Mesodermal cell (in vitro differentiated cells): Measurements from ENCODE around the gene OR5K2.

Experiments
- H3K27ac ChIP-seq: 2 replicates; pipeline ENCODE4 v1.7.0; 2013; ENCODE audit warnings: mild to moderate bottlenecking, low read depth, low read length, moderate library complexity; ENCODE audit not compliant: severe bottlenecking
- H3K36me3 ChIP-seq: 2 replicates; pipeline ENCODE4 v1.7.1; 2013; ENCODE audit warnings: mild to moderate bottlenecking, low read length, moderate library complexity; ENCODE audit not compliant: control insufficient read depth, insufficient read depth
- H3K4me1 ChIP-seq: one replicate; pipeline ENCODE4 v1.7.1; 2013; ENCODE audit warnings: mild to moderate bottlenecking, low read length; ENCODE audit not compliant: insufficient read depth, control insufficient read depth, poor library complexity, severe bottlenecking
- H3K4me3 ChIP-seq: 2 replicates; pipeline ENCODE4 v1.7.0; 2013; ENCODE audit warnings: low read length, control low read depth, mild to moderate bottlenecking; ENCODE audit not compliant: insufficient read depth, poor library complexity, severe bottlenecking; ENCODE audit errors: extremely low read depth
- H3K9me3 ChIP-seq: 2 replicates; pipeline ENCODE4 v1.7.1; 2013; ENCODE audit warnings: mild to moderate bottlenecking, low read length, moderate library complexity; ENCODE audit not compliant: control insufficient read depth
- WGBS, 2 experiments: methylation state at CpG; one replicate each; pipeline ENCODE4 v1.1.5; 2013; ENCODE audit warnings: missing lambda C conversion rate in 2 of 2; ENCODE audit not compliant: insufficient coverage in 2 of 2; 5-methylcytosine and 5-hydroxymethylcytosine counted together

Gene OR5K2

GRCh38 chr3:98534734-98535133 is 37.3 kb downstream of the OR5K2 start:
- Histone ChIP-seq H3K4me3 (no peak overlapping the region), H3K36me3 (no peaks in the 10 kb centered on the region), H3K27ac (no peak overlapping the region), H3K9me3 (no peaks in the 10 kb centered on the region), H3K4me1 (no peaks in the 10 kb centered on the region)
- WGBS, 2 experiments: no CpG with 5 or more reads among the region's 1 CpG

- no peaks in the 10 kb centered on the region for H3K9me3 ChIP-seq
- H3K4me1 ChIP-seq: no peaks in the 10 kb centered on the region
- H3K27ac ChIP-seq: no peak overlapping the region
- H3K4me3 ChIP-seq: no peak overlapping the region
- 100% methylated on average over 1 to 3 of the region's 6 CpGs for WGBS, 2 experiments
- H3K36me3 ChIP-seq: no peaks in the 10 kb centered on the region
Observed at GRCh38 chr3:98536456-98537017, 39.1 kb downstream of the OR5K2 start.

DNA sequence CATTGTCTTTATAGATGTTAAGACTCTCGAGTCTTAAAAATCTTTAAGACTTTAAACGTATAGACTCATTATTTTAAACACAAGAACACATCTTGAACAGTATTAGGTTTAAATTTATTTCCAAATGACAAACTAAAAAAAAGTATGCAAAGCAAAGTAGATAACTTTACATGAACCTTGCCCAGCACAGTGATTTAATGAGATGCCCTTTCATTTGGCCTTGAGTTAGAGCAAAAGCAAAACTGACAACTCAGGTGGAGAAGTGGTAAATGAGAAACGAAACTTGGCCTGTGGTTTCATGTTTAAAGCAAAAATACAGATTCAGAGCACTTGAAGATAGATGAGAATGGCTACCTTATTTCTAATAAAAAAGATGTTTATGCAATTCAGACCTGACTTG is 42.9 kb downstream of the OR5K2 start:
- WGBS, 2 experiments: 80 to 100% methylated on average over 1 of the region's 3 CpGs
- Histone ChIP-seq H3K36me3 (no peaks in the 10 kb centered on the region), H3K4me1 (no peaks in the 10 kb centered on the region), H3K9me3 (no peaks in the 10 kb centered on the region), H3K4me3 (no peak overlapping the region), H3K27ac (no peak overlapping the region)

- Histone ChIP-seq H3K36me3 (no peaks in the 10 kb centered on the region), H3K4me3 (no peak overlapping the region), H3K27ac (no peak overlapping the region), H3K9me3 (no peaks in the 10 kb centered on the region), H3K4me1 (no peaks in the 10 kb centered on the region)
- WGBS, 2 experiments: 80% methylated on average over 1 of the region's 1 CpG; no CpG with 5 or more reads in 1 of the 2 experiments
Observed at GRCh38 chr3:98541695-98542094, 44.2 kb downstream of the OR5K2 start.

DNA sequence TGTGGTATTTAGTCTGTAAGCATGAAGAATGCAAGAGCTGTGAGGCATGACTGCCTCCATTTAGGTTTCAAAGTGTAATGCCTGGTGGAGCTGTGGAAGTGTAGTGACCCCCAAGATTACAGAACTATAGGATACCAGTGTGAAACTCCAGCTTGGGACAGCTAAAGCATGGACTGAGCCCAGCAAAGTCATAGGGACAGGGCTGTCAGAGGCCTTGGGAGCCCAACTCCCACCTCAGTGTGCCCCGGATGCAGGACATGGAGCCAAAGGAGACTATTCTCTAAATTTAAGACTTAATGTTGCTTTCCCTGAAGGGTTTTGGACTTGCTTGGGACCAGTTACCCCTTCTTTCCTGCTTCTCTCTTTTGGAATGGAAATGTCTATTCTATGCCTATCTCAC is 45.1 kb downstream of the OR5K2 start:
- no peak overlapping the region for H3K4me3 ChIP-seq
- H3K27ac ChIP-seq: no peak overlapping the region
- H3K9me3 ChIP-seq: no peaks in the 10 kb centered on the region
- no peaks in the 10 kb centered on the region for H3K4me1 ChIP-seq
- no peaks in the 10 kb centered on the region for H3K36me3 ChIP-seq
- 100% methylated on average over 1 of the region's 1 CpG; no CpG with 5 or more reads in 1 of the 2 experiments for WGBS, 2 experiments

DNA sequence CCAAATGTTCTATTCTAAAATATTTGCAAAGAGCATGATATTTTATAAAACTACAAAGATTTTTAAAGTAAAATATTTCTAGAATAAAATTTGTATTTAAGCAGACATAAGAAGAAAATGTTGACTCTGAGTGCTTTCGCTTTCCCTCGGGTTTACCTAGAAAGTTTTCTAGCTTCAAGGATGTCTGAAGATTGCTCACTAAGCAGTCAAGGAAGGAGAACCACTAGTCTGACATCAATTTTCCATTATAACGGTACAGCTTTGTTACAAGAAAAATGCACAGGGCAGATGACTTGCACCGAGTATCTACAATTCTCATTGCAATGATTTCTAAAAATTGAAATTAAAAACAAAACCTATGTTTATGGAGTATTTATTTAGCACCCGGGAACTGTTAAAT is 48.5 kb downstream of the OR5K2 start:
- whole genome bisulfite sequencing, 2 experiments: 60% methylated on average over 2 of the region's 5 CpGs; no CpG with 5 or more reads in 1 of the 2 experiments

More for the DNA sequence above, 48.5 kb downstream of the OR5K2 start:
- Histone ChIP-seq H3K4me3 (no peak overlapping the region), H3K4me1 (no peaks in the 10 kb centered on the region), H3K27ac (no peak overlapping the region), H3K36me3 (no peaks in the 10 kb centered on the region), H3K9me3 (no peaks in the 10 kb centered on the region)
